Esophagus muscularis mucosa (tissue), 4 donors: Measurements from ENCODE around the gene CIB1.

Experiments used
- EP300 ChIP-seq: sonication (generic); formaldehyde crosslinking; IDR thresholded peaks from one replicate; pipeline ENCODE4 v1.6.1; 2017; ENCODE audit warnings: antibody characterized with exemption
- POLR2AphosphoS5 ChIP-seq, 2 donors: sonication (generic); formaldehyde crosslinking; IDR thresholded peaks; one replicate each; pipeline ENCODE4 v1.6.1; 2017; ENCODE audit warnings: antibody characterized with exemption in 2 of 2
- TF ChIP-seq, protein P1 (sequence below), 3 experiments: fragments of 200-600 bp in 2 of 3; fragments of 450-650 bp in 1 of 3; sonication (generic) in 2 of 3; IDR thresholded peaks; one replicate each; pipeline ENCODE4 v1.5.1; 2017 to 2019; ENCODE audit warnings: antibody characterized with exemption in 3 of 3, mild to moderate bottlenecking in 2 of 3, moderate library complexity in 1 of 3

DNA sequence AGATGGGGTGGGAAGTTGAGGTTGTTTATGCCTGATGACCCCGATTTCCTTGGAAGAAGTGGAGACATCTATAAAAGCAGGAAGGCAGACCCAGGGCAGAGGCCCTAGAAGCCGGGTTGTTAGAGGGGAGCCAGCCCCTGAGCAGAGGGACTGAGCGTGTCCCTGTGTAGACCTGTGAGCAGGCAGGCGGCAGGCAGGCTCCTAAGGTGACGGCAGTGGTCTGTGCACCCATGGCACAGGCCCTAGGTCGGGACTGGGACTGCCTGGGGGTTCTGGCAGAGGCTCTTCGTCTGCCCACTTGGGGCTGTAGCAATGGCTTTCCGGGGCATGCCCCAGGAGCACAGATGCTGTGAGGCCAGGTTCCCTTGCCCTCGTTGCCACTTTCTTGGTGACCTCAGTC lies 22.7 kb downstream of the CIB1 start:
- TF ChIP-seq, protein P1, sequence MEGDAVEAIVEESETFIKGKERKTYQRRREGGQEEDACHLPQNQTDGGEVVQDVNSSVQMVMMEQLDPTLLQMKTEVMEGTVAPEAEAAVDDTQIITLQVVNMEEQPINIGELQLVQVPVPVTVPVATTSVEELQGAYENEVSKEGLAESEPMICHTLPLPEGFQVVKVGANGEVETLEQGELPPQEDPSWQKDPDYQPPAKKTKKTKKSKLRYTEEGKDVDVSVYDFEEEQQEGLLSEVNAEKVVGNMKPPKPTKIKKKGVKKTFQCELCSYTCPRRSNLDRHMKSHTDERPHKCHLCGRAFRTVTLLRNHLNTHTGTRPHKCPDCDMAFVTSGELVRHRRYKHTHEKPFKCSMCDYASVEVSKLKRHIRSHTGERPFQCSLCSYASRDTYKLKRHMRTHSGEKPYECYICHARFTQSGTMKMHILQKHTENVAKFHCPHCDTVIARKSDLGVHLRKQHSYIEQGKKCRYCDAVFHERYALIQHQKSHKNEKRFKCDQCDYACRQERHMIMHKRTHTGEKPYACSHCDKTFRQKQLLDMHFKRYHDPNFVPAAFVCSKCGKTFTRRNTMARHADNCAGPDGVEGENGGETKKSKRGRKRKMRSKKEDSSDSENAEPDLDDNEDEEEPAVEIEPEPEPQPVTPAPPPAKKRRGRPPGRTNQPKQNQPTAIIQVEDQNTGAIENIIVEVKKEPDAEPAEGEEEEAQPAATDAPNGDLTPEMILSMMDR (IDR thresholded peaks at IDR 0.05), result no peak
- no peak for TF ChIP-seq POLR2AphosphoS5 (IDR thresholded peaks at IDR 0.05)
- no peak for TF ChIP-seq EP300
